Endothelial cell of umbilical vein (primary cell): ENCODE results near the gene BCL2. TPM values are rescaled to one million over a fixed set of nuclear protein-coding genes. Genes with fewer than 3 reads are reported as not detected.
"Not testable (repeated sequence)": the region's sequence is repeated elsewhere in the genome, so short reads cannot be mapped to it uniquely, and the experiment has no call there.

ENCODE experiments used
- BruUV-seq: library from RNA; stranded (reverse); fragments of 400-500 nt; replicated peaks from 2 replicates; lab custom pipeline; 2021; lab: Mats Ljungman, UMichigan
- CTCF ChIA-PET: fragments of 300-600, 350-600 bp; sonication (Branson Sonifier 250); formaldehyde crosslinking; loops from one replicate; lab custom pipeline; 2021; ENCODE audit warnings: antibody characterized with exemption, inconsistent platforms; lab: Charles Lee
- POLR2A ChIA-PET: fragments of 300-600, 350-600 bp; sonication (Branson Sonifier 250); formaldehyde crosslinking; loops from one replicate; lab custom pipeline; 2021; ENCODE audit warnings: antibody characterized with exemption, inconsistent platforms; lab: Charles Lee
- DNase-seq: peaks from one replicate; pipeline ENCODE4 v3.0.0-alpha.2; 2011; ENCODE audit warnings: low read depth, low spot score
- FAIRE-seq: peaks from 2 replicates; lab custom pipeline; 2011; peaks lifted over from hg19 to GRCh38; lab: Jason Lieb, UNC
- H2AFZ ChIP-seq: 2 replicates; pipeline ENCODE4 v1.6.0; 2012; ENCODE audit warnings: low read depth, low read length, control low read depth, inconsistent platforms
- H3K27ac ChIP-seq: 2 replicates; pipeline ENCODE4 v1.5.1; 2011; ENCODE audit warnings: low read depth, mild to moderate bottlenecking, control low read depth, low read length, moderate library complexity; ENCODE audit not compliant: insufficient read depth
- H3K27me3 ChIP-seq, 2 experiments: 2 replicates each; pipeline versions ENCODE4 v1.6.0 to v1.6.1; 2011; ENCODE audit warnings: low read length in 2 of 2, mixed read lengths in 1 of 2; ENCODE audit not compliant: control insufficient read depth in 2 of 2, insufficient read depth in 2 of 2
- H3K36me3 ChIP-seq, 2 experiments: 2 replicates in 1 of 2; 3 replicates in 1 of 2; pipeline ENCODE4 v1.5.1; 2011; ENCODE audit warnings: low read length in 2 of 2, mild to moderate bottlenecking in 1 of 2, moderate library complexity in 1 of 2; ENCODE audit not compliant: control insufficient read depth in 2 of 2, insufficient read depth in 2 of 2; ENCODE audit errors: extremely low read depth in 1 of 2
- H3K4me1 ChIP-seq: 3 replicates; pipeline ENCODE4 v1.5.1; 2011; ENCODE audit warnings: mild to moderate bottlenecking, low read length; ENCODE audit not compliant: control insufficient read depth, insufficient read depth; ENCODE audit errors: extremely low read depth
- H3K4me2 ChIP-seq: 2 replicates; pipeline ENCODE4 v1.6.1; 2011; ENCODE audit warnings: low read length, control low read depth, mixed read lengths; ENCODE audit not compliant: insufficient read depth
- H3K4me3 ChIP-seq, 3 experiments: fragments of 200-600 bp in 1 of 3; sonication (generic), shearing (Covaris generic) in 1 of 3; replicated peaks in 1 of 3; 2 replicates each; pipeline ENCODE4 v1.5.1; 2011 to 2016; ENCODE audit warnings: control low read depth in 3 of 3, low read length in 3 of 3, mild to moderate bottlenecking in 2 of 3, inconsistent platforms in 1 of 3, low read depth in 1 of 3, moderate library complexity in 1 of 3; ENCODE audit not compliant: insufficient read depth in 1 of 3
- H3K79me2 ChIP-seq: 2 replicates; pipeline ENCODE4 v1.6.0; 2012; ENCODE audit warnings: low read length, inconsistent platforms; ENCODE audit not compliant: control insufficient read depth, insufficient read depth
- H3K9ac ChIP-seq: replicated peaks from 2 replicates; pipeline ENCODE3; 2011; ENCODE audit warnings: low read length, control low read depth; ENCODE audit not compliant: insufficient read depth; ENCODE audit errors: extremely low read depth
- H3K9me1 ChIP-seq: replicated peaks from 3 replicates; pipeline ENCODE4 v1.6.0; 2011; ENCODE audit warnings: mild to moderate bottlenecking, low read length; ENCODE audit not compliant: control insufficient read depth, insufficient read depth; ENCODE audit errors: extremely low read depth
- H3K9me3 ChIP-seq: replicated peaks from 2 replicates; pipeline ENCODE4 v1.5.1; 2012; ENCODE audit warnings: low read length, inconsistent platforms; ENCODE audit not compliant: control insufficient read depth, insufficient read depth
- H4K20me1 ChIP-seq: replicated peaks from 2 replicates; pipeline ENCODE3; 2011; ENCODE audit warnings: mild to moderate bottlenecking, low read length; ENCODE audit not compliant: control insufficient read depth, insufficient read depth; ENCODE audit errors: extremely low read depth
- EZH2 ChIP-seq: IDR thresholded peaks from 2 replicates; pipeline ENCODE4 v1.6.1; 2012; ENCODE audit warnings: borderline replicate concordance, low read depth, mild to moderate bottlenecking, moderate library complexity, low read length, inconsistent platforms; ENCODE audit not compliant: severe bottlenecking
- FOS ChIP-seq: IDR thresholded peaks from 2 replicates; pipeline ENCODE4 v1.6.1; 2011; ENCODE audit warnings: mild to moderate bottlenecking, low read length, moderate library complexity, borderline replicate concordance; ENCODE audit not compliant: insufficient read depth
- GATA2 ChIP-seq: IDR thresholded peaks from 2 replicates; pipeline ENCODE4 v1.7.0; 2011; ENCODE audit warnings: low read depth, mild to moderate bottlenecking, moderate library complexity, mixed read lengths, low read length; ENCODE audit not compliant: insufficient read length, insufficient read depth
- JUN ChIP-seq: IDR thresholded peaks from 2 replicates; pipeline ENCODE4 v1.6.1; 2011; ENCODE audit warnings: borderline replicate concordance, low read depth; ENCODE audit not compliant: insufficient read length, insufficient read depth
- MYC ChIP-seq: IDR thresholded peaks from one replicate; pipeline ENCODE4 v1.6.1; 2011; ENCODE audit warnings: mild to moderate bottlenecking, low read depth, low read length
- POLR2A ChIP-seq: IDR thresholded peaks from 2 replicates; pipeline ENCODE4 v1.6.1; 2012; ENCODE audit warnings: low read depth, mild to moderate bottlenecking, control low read depth, low read length
- POLR2AphosphoS5 ChIP-seq: IDR thresholded peaks from 2 replicates; pipeline ENCODE4 v1.6.1; 2012; ENCODE audit warnings: low read depth, mild to moderate bottlenecking, control low read depth, low read length, moderate library complexity; ENCODE audit not compliant: insufficient read depth
- dilution Hi-C: fragments of 300-500 bp; cut with MboI; formaldehyde crosslinking; loops from one replicate; pipeline ENCODE4 v1.15.0; 2019; ENCODE audit warnings: low sequenced_read_pairs; ENCODE audit not compliant: extremely low pct_ligation_motif_present
- intact Hi-C: fragments of 100-400 bp; cut with micrococcal nuclease; formaldehyde crosslinking; loops from one replicate; pipeline ENCODE4 v1.10.0; 2022
- polyA plus RNA-seq, 4 experiments: library from polyadenylated mRNA; depleted of rRNA in 3 of 4; stranded (reverse) in 3 of 4; unstranded in 1 of 4; fragments of >200 nt; gene quantifications; 2 replicates each; pipeline versions ENCODE4 v1.2.1 to v1.2.3, GENCODE V29; 2011 to 2012; ENCODE audit warnings: missing spikeins in 1 of 4
- total RNA-seq: library from RNA; stranded (reverse); gene quantifications from 2 replicates; pipeline ENCODE4 v1.2.3, GENCODE V29; 2021
- TF ChIP-seq, protein P1 (sequence below): IDR thresholded peaks from 2 replicates; pipeline ENCODE4 v1.6.1; 2011; ENCODE audit not compliant: insufficient read depth, insufficient read length
- TF ChIP-seq, protein P2 (sequence below), 2 donors: IDR thresholded peaks; 1 replicate in 1 of 2; 2 replicates in 1 of 2; pipeline ENCODE4 v1.5.1; 2011; ENCODE audit warnings: low read length in 2 of 2, mild to moderate bottlenecking in 2 of 2, moderate library complexity in 2 of 2, control low read depth in 1 of 2, inconsistent platforms in 1 of 2, low read depth in 1 of 2; ENCODE audit not compliant: insufficient read depth in 1 of 2; ENCODE audit errors: extremely low read depth in 1 of 2

BCL2 gene
- total and polyA plus RNA-seq, 2 donors (not counting 3 experiments of a cell fraction or from before 2014, with no cell fraction given), result 0.35 to 5.0 TPM

DNA sequence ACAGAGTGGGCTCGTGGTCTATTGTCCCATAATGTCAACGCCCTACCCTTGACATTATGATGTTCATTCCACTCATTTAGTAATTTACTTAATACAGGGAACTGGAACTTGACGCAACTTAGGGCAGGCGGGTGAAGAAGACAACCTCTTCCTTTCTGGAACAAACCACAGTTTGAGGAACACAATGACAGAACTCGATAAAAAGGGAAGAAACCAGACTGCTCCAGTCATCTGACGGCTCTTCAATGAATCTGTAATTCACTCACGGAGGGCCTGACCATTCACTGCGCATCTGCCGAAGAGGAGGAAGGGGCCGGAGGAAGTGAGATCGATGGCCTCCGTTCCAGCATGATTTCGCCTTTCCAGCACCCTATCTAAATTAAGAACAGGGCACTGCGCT lies 83.2 kb downstream of the BCL2 start:
- H3K36me3 ChIP-seq, result no peaks in the 10 kb centered on the region
- H3K4me3 ChIP-seq, result no peak overlapping the region
- DNase-seq (no peak), FAIRE-seq (no peak)
- dilution Hi-C loops, result no loop called here
- ChIA-PET CTCF (no interaction called here), POLR2A (no interaction called here)
- no peaks in the 10 kb centered on the region for H4K20me1 ChIP-seq
- TF ChIP-seq MYC (no peak), GATA2 (no peak), FOS (no peak), POLR2A (no peak), EZH2 (no peak), POLR2AphosphoS5 (no peak), JUN (no peak)
- TF ChIP-seq, protein P1, sequence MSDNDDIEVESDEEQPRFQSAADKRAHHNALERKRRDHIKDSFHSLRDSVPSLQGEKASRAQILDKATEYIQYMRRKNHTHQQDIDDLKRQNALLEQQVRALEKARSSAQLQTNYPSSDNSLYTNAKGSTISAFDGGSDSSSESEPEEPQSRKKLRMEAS, result no peak
- TF ChIP-seq, protein P2, sequence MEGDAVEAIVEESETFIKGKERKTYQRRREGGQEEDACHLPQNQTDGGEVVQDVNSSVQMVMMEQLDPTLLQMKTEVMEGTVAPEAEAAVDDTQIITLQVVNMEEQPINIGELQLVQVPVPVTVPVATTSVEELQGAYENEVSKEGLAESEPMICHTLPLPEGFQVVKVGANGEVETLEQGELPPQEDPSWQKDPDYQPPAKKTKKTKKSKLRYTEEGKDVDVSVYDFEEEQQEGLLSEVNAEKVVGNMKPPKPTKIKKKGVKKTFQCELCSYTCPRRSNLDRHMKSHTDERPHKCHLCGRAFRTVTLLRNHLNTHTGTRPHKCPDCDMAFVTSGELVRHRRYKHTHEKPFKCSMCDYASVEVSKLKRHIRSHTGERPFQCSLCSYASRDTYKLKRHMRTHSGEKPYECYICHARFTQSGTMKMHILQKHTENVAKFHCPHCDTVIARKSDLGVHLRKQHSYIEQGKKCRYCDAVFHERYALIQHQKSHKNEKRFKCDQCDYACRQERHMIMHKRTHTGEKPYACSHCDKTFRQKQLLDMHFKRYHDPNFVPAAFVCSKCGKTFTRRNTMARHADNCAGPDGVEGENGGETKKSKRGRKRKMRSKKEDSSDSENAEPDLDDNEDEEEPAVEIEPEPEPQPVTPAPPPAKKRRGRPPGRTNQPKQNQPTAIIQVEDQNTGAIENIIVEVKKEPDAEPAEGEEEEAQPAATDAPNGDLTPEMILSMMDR (IDR thresholded peaks at IDR 0.05; ENCODE audit: extremely low read depth in 1 of 2, insufficient read depth in 1 of 2, low read depth in 1 of 2, low read length in 2 of 2), result no peak
- intact Hi-C loops, result loop anchor here (10.0 kb wide), 1 partner anchor 198 kb away; no protein-coding TSS in a partner anchor
- H3K4me1 ChIP-seq, result peaks cover 7% of the 10 kb centered on the region
- H3K9me1 ChIP-seq, result no peaks in the 10 kb centered on the region
- H3K79me2 ChIP-seq, result no peaks in the 10 kb centered on the region
- no peaks in the 10 kb centered on the region for H3K9me3 ChIP-seq
- no peak overlapping the region for H3K27ac ChIP-seq
- H3K9ac ChIP-seq, result no peak overlapping the region
- no peak overlapping the region for H3K4me2 ChIP-seq
- no peaks in the 10 kb centered on the region for H3K27me3 ChIP-seq
- no peak overlapping the region for H2AFZ ChIP-seq
- no TSS peak for BruUV-seq

DNA sequence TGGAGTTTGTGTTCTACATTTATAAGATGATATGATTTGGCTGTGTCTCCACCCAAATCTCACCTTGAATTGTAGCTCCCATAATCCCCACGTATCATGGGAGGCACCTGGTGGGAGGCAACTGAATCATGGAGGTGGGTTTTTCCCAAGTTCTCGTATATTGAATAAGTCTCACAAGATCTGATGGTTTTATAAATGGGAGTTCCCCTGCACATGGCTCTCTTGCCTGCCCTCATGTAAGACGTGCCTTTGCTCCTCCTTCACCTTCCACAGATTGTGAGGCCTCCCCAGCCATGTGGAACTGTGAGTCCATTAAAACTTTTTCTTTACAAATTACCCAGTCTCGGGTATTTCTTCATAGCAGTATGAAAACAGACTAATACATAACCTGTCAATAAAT lies 83.6 kb downstream of the BCL2 start:
- dilution Hi-C loops, DNase-seq, H2AFZ ChIP-seq, H3K79me2 ChIP-seq, H3K4me3 ChIP-seq, H3K9me1 ChIP-seq, CTCF ChIA-PET, POLR2A ChIA-PET, H3K4me1 ChIP-seq, H3K9me3 ChIP-seq, BruUV-seq, FAIRE-seq, H3K4me2 ChIP-seq, H3K27me3 ChIP-seq, H4K20me1 ChIP-seq, H3K36me3 ChIP-seq, H3K27ac ChIP-seq, H3K9ac ChIP-seq: not testable (repeated sequence)
- intact Hi-C loops, result loop anchor here (10.0 kb wide), 1 partner anchor 199 kb away; no protein-coding TSS in a partner anchor
